GM12874 (cell line): Measurements from ENCODE around the gene DPH2.

Source experiments
- TF ChIP-seq, protein P1 (sequence below): IDR thresholded peaks from 2 replicates; pipeline ENCODE4 v1.5.1; 2011; ENCODE audit warnings: low read depth, mild to moderate bottlenecking, control low read depth, low read length, moderate library complexity; ENCODE audit not compliant: insufficient read depth

DPH2 gene, protein sequence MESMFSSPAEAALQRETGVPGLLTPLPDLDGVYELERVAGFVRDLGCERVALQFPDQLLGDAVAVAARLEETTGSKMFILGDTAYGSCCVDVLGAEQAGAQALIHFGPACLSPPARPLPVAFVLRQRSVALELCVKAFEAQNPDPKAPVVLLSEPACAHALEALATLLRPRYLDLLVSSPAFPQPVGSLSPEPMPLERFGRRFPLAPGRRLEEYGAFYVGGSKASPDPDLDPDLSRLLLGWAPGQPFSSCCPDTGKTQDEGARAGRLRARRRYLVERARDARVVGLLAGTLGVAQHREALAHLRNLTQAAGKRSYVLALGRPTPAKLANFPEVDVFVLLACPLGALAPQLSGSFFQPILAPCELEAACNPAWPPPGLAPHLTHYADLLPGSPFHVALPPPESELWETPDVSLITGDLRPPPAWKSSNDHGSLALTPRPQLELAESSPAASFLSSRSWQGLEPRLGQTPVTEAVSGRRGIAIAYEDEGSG

DNA sequence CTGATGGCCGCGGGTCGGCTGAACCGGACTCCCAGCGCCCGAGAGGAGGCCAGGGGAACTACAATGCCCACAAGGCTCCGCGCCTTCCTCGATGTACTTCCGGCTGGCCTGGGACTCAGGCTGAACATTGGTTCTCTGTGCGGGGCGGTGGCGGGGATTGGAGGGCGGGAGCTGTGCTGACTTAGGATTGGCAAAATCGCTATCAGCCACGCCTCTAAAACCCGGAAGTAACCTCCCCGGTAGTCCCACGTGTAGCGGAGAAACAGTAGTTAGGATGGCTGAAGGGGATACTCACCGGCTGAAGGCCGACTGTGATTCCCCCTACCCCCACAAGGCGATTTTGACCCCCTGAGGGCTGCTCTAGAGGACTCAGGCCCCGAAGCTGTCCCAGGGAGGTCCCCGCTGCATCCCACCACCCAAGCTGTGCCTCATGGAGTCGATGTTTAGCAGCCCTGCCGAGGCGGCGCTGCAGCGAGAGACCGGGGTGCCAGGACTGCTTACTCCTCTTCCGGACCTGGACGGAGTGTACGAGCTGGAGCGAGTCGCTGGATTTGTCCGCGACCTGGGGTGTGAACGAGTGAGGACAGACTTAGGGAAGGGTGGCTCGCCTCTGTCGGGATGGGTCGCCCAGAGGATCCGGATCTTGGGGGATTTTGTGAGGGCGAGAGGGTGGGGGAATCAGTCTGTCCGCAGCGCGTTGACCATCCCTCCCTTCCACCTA is at the start of gene DPH2:
Gene DPH2, plus strand, starts transcription at position 265 of the 721 bp plus-strand sequence. Its CDS starts 166 bp downstream, at position 431.
- TF ChIP-seq, protein P1, sequence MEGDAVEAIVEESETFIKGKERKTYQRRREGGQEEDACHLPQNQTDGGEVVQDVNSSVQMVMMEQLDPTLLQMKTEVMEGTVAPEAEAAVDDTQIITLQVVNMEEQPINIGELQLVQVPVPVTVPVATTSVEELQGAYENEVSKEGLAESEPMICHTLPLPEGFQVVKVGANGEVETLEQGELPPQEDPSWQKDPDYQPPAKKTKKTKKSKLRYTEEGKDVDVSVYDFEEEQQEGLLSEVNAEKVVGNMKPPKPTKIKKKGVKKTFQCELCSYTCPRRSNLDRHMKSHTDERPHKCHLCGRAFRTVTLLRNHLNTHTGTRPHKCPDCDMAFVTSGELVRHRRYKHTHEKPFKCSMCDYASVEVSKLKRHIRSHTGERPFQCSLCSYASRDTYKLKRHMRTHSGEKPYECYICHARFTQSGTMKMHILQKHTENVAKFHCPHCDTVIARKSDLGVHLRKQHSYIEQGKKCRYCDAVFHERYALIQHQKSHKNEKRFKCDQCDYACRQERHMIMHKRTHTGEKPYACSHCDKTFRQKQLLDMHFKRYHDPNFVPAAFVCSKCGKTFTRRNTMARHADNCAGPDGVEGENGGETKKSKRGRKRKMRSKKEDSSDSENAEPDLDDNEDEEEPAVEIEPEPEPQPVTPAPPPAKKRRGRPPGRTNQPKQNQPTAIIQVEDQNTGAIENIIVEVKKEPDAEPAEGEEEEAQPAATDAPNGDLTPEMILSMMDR, result no peak

DNA sequence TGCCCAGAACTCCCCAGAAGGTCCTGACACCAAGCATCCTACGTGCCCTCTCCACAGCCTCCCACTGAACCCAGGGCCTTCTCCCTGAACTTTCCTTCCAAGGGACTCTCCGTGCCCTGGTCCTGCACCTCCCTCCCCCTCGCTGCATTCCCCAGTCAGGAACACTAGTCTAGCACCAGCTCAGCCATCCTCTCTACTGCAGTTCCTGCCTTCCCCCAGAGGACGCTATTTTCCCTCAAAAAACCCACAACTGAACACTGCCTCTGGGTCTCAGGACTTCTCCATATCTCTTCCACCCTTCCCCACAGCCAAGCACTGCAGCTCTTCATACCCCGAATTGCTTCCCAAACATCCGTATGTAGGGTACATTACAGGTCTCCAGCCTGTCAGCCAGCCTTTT is 48.8 kb upstream of the DPH2 start:
- TF ChIP-seq, protein P1, result no peak

- TF ChIP-seq, protein P1, result no peak
Observed at GRCh38 chr1:43924516-43924915, 45.3 kb upstream of the DPH2 start.

GRCh38 chr1:43925846-43926245 is 44.0 kb upstream of the DPH2 start:
- TF ChIP-seq, protein P1, result no peak

GRCh38 chr1:43930168-43930948 is 39.5 kb upstream of the DPH2 start:
- TF ChIP-seq, protein P1, result peak; percentile 57

GRCh38 chr1:43930949-43931275 is 38.9 kb upstream of the DPH2 start:
- TF ChIP-seq, protein P1, result no peak
